NCI-H2171 treated with DMSO at 0.1 percent for 48 hours (cell line): ENCODE measurements around the gene SAG.

Source experiments
- DNase-seq: peaks from one replicate; lab custom pipeline; 2025; lab: John Stamatoyannopoulos, UW

The SAG gene

DNA sequence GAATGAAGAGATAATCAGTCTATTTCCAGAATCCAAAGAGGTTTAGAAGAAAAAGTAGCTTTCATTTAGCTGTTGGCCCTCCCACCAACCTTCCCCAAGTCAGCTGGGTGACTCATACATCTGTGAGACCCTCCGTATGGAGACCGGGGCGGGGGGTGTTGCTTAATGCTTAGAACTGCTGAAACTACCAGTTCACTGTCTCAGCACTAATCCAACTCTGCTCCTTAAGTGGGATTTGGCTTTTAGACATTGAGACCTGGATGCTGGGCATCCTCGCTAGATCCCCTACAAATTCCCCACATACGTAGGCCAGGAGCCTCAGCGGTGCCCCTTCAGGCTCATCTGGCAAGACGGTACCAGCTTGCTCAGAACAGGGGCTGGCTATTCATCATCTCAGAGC, at the start of gene SAG:
Gene SAG, plus strand, starts transcription at position 252 of the 400 bp plus-strand sequence. CDS start 1,374 bp downstream, outside the sequence.
- no peak for DNase-seq

DNA sequence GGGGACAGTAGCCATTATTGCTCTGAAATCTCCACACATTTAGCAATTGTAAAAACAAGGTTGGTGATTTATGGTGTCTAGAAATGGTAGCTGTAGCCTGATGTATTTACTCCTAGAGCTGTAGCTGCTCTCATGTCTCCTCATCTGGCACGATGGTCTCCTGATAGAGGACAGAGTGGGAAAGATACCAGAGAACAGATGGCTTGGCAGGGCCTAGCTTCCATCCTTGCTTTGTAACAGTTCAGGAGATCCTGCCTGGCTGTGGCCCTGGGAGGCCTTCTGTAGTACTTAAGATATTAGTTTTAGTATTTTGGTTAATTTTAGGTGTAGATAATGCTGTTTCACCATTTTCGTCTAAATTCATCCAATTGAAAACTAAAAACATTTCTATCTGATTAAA, 49.4 kb upstream of the SAG start:
- DNase-seq: no peak

DNA sequence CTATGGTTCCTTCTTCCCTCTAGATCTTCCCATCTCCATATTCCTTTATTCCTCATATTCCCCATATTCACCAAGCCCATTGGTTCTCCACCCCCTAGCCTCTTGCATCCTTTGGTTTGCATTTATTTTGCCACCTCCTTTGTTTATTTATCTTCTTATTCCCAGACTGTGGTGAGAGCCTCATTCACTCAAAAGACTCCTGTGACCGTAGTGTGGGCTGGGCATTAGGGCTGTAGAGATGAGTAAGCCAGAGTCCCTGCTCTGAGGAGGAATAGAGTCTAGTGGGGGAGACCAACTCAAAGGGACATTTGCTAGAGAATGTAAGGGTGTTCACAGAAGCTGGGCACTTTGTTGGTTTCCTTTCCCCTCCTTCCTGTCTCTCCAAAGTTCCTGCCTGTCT, 47.9 kb upstream of the SAG start:
- DNase-seq: no peak

DNA sequence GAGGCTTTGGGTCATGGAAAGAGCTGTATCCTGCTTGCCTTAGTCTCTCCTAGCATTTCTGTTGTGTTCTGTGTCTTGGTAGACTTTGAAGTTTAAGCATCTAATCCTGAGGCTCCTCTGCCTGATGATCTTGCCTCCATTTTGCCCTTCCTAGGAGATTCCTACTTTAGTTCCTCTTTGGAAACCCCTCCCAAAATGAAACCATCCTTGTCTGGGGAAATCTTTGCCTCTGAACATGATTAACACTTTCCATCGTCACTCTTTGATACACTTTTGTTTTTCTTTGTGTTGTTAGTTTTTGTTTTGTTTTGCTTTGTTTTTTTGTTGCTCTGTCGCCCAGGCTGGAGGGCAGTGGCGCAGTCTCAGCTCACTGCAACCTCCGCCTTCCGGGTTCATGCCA, 47.0 kb upstream of the SAG start:
- DNase-seq: no peak

DNA sequence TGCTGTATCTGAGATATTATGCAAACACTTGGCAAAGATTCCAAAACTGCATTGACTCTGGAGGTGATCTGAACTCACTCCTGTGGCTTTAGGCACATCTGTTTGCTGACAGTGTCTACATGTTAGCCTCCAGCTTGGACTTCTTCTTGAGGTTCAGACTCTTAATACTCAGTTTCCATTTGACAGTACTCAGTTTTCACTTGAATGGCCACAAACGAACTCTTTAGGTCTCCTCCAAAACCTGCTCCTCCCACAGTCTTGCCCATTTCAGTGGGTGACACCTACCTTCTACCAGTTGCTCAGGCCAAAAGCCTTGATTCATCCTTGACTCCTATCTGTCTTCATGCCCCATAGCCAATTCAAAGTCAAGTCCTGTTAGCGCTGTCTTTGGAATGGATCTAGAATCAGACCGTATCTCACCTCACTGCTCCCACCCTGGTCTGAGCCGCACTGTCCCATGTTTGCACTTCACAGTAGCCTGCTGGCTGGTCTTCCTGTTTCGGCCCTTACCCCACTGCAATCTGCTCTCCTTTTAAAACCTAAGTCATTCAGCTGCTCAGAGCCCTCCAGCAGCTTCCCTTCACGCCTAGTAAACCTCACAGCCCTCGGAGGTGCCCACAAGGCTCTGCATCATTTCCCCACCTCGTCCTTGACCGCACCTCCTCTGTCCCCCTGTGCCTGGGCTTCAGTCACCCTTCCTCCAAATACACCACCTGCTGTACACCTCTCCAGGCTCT, 45.6 kb upstream of the SAG start:
- no peak for DNase-seq

DNA sequence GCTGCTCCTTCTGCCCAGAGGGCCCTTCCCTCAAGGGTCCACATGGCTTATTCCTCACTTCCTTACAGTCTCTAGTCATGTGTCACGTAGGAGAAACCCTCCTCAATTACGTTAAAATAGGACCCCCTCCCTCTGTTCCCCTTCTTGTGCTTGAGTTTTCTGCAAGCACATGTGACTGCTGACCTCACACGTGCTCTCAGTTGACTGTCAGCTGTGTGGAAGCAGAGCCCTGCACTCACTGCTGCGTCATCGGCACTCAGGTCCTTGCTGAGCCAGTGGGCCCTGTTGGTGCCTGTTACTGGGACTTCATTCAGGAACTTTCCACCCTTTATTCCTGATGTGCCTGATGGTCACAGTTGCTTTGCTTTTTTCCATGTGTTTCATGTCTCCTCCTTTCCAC, 45.1 kb upstream of the SAG start:
- no peak for DNase-seq

DNA sequence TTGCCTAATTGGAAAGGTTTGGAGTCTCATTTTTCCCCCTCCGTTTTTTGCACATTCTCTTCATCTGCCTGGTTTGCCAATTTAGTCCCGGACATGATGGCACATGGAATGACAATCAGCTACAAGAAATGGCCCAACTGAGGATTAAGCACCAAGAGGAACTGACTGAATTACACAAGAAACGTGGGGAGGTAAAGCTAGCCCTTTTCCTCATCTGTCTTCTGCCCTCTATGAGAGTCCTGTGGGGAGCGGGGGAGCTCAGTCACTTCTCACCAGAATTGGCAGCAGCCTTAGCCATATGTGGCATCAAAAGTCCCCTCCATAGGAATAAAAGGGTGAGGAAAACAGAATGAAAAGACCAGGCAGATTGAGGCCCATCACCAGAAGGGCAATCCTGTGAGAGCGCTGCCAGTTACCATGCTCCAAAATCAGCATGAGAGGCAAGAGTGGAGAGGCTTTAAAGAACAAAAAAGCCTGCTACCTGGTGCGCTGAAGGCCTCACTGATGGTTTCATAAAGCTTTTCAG, 44.5 kb upstream of the SAG start:
- DNase-seq: no peak

DNA sequence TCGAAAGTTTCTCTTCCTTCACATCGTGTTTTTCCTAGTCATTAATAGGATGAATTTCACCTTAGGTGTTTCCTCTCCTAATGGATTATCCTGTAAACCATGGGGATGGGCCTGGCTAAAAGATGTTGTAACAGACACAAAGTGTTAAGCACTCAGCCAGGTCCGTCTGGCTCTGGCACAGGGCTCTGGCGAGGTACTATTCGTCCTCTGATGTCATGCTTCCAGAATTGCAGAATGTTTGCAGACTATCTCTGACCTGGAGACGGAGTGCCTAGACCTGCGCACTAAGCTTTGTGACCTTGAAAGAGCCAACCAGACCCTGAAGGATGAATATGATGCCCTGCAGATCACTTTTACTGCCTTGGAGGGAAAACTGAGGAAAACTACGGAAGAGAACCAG, 42.9 kb upstream of the SAG start:
- DNase-seq: no peak

DNA sequence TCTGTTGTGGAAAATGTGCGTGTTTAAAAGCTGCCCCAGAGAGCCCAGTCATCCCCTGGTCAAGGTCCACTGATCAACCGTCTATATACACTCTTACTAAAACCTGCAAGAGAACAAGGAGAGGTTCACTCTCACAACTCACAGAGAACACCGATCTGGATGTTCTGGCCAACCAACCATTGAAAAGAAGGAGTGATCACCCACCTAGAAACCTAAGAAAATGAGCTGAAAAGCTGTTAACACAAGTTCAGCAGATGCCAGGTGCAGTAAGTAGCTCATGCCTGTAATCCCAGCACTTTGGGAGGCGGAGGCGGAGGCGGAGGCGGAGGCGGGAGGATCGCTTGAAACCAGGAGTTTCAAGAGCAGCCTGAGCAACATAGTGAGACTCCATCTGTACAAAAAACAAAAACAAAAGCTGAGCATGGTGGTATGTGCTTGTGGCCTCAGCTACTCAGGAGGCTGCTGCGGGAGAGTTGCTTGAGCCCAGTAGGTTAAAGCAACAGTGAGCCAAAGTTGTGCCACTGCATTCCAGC, 41.7 kb upstream of the SAG start:
- no peak for DNase-seq

DNA sequence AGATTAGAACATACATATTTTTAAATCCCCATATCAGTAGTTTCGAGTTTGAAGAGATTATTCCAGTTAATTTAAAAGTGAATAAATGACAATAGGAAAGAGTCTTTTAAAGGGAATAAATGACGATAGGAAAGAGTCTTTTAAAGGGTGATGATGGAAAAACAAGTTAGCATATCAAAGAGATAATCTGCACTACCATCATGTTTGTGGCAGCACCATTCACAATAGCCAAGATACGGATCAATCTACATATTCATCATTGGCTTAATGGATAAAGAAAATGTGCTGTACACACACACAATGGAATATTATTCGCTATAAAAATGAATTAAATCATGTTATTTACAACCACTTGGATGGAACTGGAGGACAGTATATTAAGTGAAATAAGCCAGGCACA, 41.1 kb upstream of the SAG start:
- DNase-seq: no peak

DNA sequence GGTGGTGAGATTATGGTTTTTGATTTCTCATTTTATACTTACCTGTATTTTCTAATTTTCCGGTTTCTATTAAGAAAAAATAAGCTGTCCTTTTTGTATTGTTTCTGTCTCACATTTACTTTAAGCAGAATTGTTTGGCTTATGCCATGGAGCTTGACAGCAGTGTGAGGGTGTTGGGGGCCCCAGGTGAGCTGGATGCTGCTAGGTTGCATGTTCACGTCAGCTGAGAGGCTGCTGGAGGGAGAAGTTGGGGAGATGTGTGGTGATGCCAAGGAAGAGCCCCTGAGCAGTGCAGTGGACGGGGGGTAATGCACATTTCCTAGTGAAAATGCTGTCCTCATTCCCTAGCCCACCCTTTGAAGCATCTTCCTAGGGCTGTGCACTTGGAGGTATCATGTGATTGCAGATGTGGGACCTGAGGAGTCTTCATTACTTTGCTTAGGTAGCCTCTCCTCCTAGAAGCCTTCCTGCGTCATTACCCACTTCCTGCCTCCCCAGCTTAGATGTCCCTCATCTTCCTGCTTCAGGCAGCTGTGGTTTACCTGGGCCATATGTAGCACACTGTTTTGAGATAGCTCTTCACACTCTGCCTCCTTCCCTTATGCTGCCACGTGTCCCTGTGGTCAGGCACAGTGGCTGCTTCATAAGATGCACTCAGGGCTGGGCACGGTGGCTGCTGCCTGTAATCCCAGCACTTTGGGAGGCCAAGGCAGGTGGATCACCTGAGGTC, 39.9 kb upstream of the SAG start:
- no peak for DNase-seq

DNA sequence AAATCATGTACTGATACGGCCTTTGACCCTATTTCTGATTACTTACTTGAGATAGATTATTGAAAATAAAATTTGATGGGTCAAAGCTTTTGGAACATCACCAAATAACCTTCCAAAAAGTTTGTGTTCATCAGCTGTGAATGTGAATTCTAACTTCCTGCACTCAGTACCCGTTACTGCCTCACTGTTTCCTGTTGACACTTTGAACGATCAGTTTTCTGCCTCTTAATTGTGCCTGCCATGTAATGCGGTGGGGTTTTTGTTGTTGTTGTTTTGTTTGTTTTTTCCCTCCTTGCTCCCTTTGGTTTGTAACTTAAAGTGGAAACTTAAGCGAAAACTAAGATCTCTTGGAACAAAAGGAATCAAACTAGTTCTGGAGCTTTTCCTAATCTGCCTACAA, 37.2 kb upstream of the SAG start:
- DNase-seq: no peak

DNA sequence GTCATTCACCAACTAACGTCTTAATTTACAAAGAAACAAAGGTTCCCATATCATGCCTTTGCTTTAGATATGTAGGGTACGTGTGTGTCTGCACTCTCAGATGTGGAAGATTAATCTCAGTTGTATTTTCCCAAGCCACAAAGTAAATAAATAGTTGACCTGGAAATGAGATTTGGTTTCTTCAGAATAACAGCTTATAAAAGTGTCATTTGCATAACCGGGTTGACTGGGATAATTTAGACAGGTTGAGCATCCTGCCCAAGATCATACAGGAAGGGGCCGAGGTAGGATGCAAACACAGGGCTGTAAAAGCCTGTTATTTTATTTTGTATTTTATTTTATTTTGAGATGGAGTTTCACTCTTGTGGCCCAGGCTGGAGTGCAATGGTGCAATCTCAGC, 36.7 kb upstream of the SAG start:
- no peak for DNase-seq

DNA sequence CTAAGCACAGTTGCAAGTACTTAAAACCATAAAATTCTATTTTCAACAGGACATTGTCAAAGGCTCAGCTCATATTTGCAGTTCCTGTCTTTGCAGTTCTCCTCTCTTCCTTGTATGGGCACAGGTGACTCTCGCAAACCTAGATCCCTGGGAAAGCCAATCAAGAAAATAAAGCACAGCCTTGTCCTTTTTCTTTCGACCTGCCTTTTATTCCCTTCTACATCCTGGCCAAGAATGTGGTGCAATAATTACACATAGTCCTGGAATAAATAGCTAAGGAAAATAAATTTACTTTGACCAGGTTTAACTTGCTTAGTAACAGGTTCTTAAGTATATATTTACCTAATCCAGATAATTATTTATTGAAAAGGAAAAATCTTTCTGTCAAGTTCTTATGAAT, 35.9 kb upstream of the SAG start:
- no peak for DNase-seq

DNA sequence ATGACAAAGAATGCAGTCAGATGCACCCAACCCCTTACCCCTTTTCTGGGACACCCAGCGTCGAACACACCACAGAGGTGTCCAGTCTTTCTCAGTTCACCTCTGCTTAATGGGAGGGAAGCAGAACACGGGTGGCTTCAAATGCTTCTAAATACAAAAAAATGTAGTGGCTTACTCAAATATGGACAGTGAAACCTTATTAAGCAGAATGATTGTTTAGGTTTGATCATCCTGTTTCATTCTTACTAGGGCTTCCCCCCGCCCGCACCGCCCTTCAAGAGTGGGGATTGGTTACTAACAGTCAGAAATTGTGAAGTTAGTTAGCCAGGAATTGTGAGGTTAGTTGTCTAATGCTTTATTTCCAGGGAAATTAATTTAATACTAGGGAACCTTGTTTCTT, 34.5 kb upstream of the SAG start:
- no peak for DNase-seq

DNA sequence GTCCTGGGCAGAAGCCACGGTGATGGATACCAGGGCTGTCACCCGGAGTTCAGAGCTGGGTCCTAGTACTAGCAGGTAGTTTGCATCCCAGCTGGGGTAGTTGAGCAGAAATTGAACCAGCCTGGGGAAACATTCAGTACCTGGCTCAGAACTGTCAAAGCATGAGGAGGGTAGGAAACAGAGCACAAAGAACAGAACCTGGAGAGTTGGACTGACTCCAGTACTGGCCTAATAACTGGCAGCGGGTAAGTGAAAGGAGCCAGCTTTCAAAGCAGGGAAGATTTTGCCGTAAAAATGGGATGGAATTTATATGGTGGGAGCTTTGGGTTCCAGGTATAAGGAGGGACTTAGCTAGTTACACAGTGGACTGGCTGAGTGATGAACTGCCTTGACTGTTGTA, 32.4 kb upstream of the SAG start:
- DNase-seq: no peak

DNA sequence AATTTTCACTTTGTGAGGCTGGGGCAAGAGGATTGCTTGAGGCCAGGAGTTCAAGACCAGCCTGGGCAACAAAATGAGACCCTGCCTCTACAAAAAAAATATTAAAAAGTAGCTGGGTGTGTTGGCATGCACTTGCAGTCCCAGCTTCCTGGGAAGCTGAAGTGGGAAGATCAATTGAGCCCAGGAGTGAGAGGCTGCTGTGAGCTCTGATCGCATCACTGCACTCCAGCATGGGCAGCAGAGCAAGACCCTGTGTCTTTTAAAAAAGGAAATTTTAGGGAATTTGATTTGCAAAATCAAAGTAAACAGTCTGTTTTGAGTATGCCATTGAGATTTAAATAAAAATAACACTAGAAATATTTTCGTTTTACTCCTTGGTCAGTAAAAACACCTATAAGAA, 28.7 kb upstream of the SAG start:
- no peak for DNase-seq

DNA sequence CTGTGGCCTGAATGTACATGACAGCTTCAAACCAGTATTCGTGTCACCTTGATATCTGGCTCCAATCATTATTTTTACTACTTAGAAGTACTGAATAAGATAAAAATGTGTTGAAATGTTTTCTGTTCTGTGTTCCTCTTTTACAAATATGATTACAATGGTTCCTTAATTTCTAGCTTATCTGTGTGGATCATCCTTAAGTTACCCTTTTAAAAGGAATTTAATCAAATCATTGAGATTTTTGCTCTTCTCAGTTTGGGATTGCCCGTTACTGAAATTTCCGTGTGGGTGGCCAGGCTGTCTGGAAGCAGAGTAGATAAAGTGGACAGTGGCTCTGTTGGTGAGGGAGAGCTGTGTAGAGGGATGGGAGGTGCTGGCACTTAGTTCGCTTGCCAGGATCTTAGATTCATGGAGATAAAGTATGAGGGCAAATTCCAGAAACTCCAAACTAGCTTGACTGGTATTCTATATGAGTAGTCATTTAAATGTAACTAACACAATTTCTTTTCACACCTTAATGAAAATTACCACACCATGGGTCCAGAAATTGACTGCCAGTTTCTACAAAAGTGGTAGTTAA, 27.4 kb upstream of the SAG start:
- no peak for DNase-seq

DNA sequence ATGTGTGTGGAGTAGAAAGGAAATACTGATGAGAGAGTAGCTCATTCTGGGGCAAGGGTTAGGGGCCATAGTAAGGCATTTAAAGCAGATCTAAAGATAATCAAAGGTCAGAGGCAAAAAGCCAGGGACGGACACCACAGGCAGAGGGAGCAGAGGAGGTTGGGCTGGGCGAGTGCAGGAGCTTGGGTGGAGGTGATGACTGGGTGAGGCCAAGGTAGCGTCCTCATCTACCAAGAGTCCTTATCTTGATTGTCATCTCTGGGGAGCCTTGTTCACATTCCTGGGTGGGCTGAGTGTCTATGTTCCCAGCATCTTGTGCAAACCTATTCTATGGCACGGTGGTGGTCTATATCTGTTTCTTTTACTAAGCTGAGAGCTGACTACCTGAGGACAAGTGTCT, 26.1 kb upstream of the SAG start:
- no peak for DNase-seq

DNA sequence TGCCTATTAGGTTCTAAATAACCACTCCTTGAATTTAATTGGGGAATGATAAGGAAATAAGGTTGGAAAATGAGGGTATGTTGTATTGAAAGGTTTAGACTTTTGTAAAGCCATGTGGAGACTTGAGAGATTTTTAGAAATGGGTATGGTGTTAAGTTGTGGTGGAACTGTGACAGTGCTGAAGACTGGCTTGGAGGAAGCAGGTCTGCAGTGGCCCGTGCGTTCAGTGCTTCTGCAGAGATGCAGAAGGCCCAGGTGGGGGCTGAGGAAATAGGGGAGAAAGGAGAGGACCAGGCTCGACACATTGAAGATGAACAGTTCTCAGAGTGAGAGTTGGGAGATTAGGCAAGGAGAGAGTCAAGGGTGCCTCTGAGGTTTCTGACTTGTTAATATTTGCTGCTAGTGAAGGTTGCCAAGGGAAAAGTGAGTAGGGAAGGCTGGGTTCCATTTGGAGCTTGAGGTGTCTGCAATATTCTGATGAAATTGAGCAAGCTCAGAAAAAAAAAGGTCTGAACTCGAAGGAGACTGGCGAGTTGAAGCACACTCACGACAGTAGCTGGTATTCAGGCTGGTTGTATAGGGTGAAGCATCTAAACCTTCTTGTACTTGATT, 25.5 kb upstream of the SAG start:
- no peak for DNase-seq

DNA sequence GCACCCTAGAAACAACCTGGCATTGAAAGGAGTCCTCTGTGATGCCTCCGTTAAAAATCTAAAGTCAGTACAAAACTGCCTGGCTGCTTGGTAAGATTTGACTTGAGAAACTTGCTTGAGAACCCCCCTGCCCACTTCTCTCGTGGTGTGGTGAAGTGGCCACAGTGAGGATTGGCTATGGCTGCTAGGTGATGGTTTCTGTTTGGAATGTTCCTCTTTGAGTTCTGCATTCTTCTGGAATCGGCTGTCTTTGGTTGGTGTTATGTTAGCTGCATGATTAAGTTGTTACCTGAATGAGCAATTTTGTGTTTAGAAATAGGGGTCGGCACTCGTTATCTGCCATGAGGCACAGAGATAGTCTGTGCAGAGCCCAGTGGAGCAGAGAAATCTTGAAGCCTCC, 21.7 kb upstream of the SAG start:
- DNase-seq: no peak

DNA sequence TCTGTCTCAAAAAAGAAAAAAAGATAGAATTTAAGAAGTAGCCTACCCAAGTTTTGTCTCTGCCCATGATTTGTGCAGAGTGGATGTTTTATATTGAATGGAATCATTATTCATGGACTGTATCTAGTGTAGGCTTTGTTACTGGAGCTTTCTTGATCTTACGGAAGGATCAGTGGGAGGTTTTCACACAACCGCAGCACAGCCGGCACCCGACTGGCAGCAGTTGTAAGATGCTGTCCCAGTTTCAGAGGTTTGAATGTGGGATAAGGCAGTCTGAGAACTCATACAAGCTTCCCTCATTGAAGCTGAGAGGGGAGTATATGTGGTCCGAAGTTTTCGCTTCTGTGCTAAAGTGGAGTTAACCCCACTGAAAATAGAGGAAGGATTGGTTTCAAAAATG, 19.7 kb upstream of the SAG start:
- no peak for DNase-seq

DNA sequence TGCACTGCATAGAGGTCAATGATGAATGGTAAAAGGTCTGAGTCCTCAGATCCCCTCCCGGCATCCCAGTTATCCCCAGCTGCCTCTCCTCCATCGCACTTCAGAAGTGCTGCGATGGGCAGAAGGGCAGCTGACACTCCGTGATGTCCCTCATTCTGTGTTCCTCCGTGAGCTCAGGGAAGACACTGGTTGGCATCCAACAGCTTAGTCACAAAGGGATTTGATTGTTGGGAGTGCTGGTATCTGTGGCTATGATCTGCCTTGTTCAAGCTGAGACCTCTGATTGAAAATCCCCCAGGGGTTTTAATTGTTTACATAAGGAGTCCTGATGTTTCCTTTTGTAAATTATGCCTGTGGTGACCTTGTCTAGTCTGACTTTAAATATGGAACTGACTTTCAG, 19.0 kb upstream of the SAG start:
- peak; percentile 3 for DNase-seq
